Gastroesophageal sphincter (tissue), 3 donors: ENCODE results near the gene JARID2.

Experiments used
- EP300 ChIP-seq: sonication (generic); formaldehyde crosslinking; IDR thresholded peaks from one replicate; pipeline ENCODE4 v1.6.1; 2017; ENCODE audit warnings: antibody characterized with exemption, mild to moderate bottlenecking
- TF ChIP-seq, protein P1 (sequence below), 4 experiments: fragments of 200-600 bp in 2 of 4; fragments of 450-650 bp in 2 of 4; sonication (generic) in 1 of 4; IDR thresholded peaks; one replicate each; pipeline ENCODE4 v1.5.1; 2017 to 2019; ENCODE audit warnings: antibody characterized with exemption in 4 of 4, mild to moderate bottlenecking in 2 of 4, moderate library complexity in 2 of 4

- TF ChIP-seq, protein P1, sequence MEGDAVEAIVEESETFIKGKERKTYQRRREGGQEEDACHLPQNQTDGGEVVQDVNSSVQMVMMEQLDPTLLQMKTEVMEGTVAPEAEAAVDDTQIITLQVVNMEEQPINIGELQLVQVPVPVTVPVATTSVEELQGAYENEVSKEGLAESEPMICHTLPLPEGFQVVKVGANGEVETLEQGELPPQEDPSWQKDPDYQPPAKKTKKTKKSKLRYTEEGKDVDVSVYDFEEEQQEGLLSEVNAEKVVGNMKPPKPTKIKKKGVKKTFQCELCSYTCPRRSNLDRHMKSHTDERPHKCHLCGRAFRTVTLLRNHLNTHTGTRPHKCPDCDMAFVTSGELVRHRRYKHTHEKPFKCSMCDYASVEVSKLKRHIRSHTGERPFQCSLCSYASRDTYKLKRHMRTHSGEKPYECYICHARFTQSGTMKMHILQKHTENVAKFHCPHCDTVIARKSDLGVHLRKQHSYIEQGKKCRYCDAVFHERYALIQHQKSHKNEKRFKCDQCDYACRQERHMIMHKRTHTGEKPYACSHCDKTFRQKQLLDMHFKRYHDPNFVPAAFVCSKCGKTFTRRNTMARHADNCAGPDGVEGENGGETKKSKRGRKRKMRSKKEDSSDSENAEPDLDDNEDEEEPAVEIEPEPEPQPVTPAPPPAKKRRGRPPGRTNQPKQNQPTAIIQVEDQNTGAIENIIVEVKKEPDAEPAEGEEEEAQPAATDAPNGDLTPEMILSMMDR (IDR thresholded peaks at IDR 0.05): no peak
- TF ChIP-seq EP300: no peak
Measured at GRCh38 chr6:15462717-15463525, 217.1 kb downstream of the JARID2 start.
